Stimulated activated CD8-positive, alpha-beta memory T cell treated with anti-CD3 and anti-CD28 coated beads, Interleukin-2, amount 100 ng/mL, for 48 hours (primary cell): Measurements from ENCODE around the gene KIRREL1.
"Not testable (repeated sequence)": the region's sequence is repeated elsewhere in the genome, so short reads cannot be mapped to it uniquely, and the experiment has no call there.

ENCODE experiments used
- DNase-seq, 2 donors: peaks; one replicate each; pipeline ENCODE4 v3.0.0-alpha.2; 2020; ENCODE audit warnings: low read depth in 2 of 2

The KIRREL1 gene

DNA sequence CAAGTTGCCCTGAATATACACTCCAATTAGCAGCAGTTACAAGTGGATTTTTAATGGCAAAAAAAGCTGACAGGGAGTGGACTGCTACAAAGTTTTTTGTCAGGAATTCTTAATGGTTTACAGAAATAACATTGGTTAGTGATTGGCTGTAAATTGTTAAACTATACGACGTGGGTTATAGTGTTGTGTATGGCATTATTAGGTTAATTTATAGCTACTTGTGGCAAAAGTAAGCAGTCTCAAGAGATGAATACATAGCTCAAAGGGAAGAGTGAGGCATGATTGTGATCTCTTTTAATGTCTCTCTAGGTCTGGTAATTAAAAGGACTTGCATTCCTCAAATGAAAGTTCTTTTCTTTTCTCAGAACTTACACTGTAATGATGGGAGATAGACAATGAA is 111.4 kb downstream of the KIRREL1 start:
- DNase-seq = no peak

GRCh38 chr1:158105352-158106095 is 112.1 kb downstream of the KIRREL1 start:
- no peak for DNase-seq

DNA sequence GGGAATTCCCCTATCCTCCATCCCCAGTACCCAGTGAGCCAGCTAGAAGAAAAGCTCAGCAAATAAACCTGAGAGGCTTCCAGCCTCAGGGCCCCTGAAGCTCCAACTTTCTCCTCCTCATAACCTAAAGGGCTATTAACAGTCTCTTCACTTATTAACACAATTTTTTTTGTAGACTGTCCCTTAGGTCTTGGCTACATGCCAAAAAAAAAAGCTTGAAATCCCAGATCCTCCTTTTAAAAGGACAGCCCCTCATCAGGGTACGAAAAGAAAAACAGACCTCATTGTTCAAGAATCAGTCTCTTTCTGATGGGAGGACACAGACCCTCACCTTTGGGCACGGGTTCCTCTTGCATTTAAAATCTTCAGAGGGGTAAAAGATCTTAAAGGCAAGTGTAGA is 114.5 kb downstream of the KIRREL1 start:
- no peak for DNase-seq

DNA sequence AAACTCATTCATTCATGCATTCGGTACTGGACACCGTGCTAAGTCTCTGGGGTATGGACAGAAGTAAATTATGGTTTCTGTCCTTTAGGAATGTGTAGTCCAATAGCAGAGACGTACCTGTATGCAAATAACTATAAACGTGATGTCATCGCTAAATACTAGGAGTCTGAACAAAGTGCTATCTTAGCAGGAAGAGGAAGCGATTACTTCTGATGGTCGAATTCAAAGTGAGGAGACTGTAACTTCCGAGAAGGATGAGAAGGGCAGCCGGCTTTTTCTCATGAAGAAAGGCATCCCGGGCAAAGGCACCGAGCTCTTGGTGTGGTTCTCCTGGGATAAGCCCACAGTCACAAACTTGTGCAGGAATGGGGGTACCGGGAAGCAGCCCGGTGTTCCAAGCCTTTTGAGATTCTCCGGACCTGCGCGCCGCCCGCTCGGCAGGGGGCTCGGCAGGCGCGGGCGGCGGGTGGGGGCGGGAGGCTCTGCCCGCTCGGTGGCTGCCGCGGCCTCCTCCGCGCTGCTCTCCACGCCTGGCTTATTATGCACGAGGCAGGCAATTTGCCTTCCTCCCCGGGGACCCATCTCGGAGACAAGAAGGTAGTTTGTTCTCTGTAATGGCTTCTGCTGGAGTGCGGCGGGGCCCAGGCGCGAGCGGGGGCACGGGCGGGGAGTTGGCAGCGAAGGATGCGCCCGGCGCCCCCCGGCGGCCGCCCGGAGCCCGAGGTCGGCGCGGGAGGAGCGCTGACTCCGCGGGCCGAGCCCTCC is 119.7 kb downstream of the KIRREL1 start:
- peak; percentile 12 to 15 for DNase-seq

- DNase-seq = no peak
These were observed 120.3 kb downstream of the KIRREL1 start for GRCh38 chr1:158113759-158114127.

DNA sequence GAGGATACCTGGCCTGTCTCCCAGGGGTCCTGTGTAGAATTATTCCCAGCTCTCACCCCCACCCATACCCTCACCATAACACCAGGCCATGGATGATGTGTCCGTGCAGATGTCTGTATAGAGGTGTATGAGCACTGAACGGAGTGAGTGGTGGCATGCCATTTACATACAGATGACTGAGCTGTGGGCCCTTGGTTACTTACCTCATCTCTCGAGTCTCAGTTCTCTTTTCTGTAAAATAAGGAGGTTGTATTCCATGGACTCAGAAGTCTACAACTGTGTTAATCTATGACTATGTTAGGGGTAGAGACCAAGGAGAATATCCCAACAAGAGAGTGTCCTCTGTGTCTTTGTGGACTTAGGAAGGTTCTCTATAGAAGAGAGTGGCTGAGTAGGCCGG is 121.7 kb downstream of the KIRREL1 start:
- no peak for DNase-seq

- no peak for DNase-seq
These were observed 123.1 kb downstream of the KIRREL1 start for GRCh38 chr1:158116311-158117167.

DNA sequence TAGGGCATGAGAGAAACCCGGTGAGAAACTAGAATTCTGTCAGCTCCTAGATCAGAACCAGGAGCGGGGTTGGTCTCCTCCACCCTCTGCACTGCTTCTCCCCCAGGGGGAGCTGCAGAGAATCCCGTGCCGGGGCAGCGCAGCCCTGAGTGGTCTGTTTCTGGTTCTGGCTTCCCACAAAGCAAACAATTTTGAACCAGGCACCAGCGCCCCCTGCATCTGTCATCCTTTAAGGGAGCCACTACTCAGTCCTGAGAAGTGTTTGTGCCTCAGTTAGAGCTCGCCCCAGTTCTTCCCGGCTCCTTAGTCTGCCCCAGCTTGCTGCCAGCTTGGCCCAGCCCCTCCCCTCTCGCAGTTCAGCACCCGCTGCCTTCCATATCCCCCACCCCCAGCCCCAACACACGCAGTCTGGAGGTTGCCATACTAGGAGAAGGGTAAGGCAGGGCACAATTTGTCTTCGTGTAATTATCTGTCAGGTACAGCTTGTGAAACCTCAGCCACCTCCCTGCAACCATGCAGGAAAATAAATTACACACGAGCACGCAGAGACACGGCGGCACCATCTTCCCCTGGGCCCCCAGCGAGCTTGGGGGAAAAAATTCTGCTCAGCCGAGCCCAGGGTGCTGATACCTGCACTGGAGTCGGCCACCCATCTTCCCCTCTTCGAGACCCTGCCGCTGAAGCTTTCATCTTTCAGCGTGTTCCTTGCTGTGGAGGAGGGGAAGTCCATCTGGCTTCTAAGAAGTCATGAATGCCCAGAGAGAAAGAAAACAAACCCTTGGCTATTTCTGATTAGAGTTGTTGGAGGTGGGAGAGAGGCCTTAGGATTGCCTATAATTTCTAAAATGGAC is 124.6 kb downstream of the KIRREL1 start:
- DNase-seq = peak; percentile 19 to 25

GRCh38 chr1:158118713-158119402 is 125.4 kb downstream of the KIRREL1 start:
- no peak for DNase-seq

DNA sequence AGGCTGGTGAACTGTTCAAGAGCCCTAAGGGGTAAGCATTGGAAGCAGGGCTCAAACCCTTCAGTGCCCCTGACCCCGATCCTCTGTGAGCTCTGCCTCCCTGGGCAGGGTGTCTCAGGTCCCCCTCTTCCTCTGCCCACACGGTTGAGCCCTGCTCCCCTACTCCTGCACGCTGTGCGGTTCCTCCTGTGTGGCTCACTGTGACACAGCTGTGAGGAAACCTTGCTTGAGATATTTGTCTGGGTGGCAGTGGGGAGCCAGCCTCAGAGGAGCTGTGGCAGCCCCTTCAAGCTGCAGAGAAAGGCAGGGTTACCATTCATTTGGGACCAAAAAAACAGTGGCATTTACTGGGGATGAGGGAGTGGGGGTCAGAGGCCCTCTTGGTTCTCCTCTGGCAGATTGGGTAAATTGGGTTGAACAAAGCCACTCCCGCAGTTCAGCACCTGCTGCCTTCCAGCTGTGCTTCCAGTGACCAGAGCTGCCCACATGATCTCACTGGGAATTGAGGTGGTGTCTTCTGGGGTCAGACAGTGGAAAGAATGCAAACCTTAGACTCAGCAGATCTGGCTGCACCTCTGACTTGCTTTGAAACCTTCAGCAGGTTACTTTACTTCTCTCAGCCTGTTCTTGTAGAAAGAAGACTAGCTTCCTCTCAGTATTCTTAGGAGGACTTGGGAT is 126.7 kb downstream of the KIRREL1 start:
- no peak for DNase-seq

- DNase-seq = no peak
These were observed 128.3 kb downstream of the KIRREL1 start for GRCh38 chr1:158121604-158122254.

DNA sequence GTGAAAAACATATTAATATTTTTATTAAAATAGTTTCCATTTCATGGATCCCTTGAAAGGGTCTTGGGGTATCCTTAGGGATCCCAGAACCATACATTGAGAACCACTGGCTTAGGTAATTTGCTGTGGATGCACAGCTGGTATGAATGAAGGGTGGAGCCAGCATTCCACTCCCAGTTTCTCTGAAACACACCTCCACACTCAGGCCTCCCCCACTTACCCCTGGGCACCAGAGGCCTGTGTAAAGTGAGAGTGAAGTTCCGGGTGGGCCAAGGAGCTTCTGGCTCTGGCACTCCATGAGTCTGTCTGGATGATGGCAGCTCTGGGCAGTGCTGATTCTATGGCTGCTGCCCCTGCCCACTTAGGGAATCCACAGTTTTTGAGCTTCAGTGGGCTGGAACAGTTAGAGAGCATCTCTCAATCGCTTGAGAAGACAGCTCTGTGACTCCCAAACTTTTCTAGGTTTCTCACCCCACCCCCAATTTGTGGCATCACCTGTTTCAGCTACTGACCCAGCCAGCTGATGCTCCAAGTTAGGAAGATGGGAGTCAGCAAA is 129.5 kb downstream of the KIRREL1 start:
- DNase-seq = no peak

- no peak for DNase-seq
These were observed 130.6 kb downstream of the KIRREL1 start for GRCh38 chr1:158124034-158124433.

- peak; percentile 30 to 51 for DNase-seq
These were observed 131.6 kb downstream of the KIRREL1 start for GRCh38 chr1:158124999-158125398.

DNA sequence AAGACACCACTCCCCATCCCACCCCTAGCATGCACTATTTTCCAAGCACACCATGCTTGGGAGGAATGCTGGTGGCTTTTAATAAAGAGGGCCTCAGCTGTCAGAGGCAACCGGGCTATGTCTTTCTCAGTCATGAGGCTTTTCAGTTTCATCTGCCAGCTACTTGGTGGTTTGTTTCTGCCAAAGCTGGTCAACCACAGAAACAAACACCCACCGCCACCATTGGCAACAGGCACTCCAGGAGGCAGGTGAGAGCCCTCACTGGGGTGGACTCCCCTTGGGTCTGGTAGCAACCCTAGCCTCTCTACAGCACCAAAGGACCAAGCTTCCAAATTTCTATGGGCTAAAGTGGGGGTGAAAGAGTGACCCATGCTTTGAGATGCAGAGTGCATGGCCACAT is 133.0 kb downstream of the KIRREL1 start:
- no peak for DNase-seq

GRCh38 chr1:158128531-158128930 is 135.1 kb downstream of the KIRREL1 start:
- not testable (repeated sequence) for DNase-seq

DNA sequence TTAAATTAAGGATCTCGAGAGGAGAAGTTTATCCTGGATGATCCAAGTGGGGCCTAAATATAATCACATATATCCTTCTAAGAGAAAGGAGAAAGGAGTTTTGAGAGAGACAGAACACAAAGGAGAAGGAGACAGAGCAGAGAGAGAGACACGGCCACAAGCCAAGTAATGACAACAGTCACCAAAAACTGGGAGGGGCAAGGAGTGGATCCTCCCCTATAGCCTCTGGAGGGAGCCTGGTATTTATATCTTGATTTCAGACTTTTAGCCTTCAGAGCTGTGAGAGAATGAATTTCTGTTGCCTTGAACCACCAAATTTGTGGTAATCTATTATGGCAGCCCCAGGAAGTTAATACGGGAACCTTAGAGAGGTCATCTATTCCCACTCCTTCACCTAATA is 137.8 kb downstream of the KIRREL1 start:
- DNase-seq = no peak

- no peak for DNase-seq
These were observed 147.3 kb downstream of the KIRREL1 start for GRCh38 chr1:158140764-158141192.

- no peak for DNase-seq
These were observed 151.8 kb downstream of the KIRREL1 start for GRCh38 chr1:158145173-158145719.
